Activated CD8-positive, alpha-beta memory T cell treated with anti-CD3 and anti-CD28 coated beads for 1 hour (primary cell): Measurements from ENCODE around the gene DIAPH3.

Experiments
- DNase-seq, 2 donors: peaks; one replicate each; pipeline ENCODE4 v3.0.0-alpha.2; 2020; ENCODE audit warnings: low read depth in 1 of 2; ENCODE audit errors: extremely low read depth in 1 of 2

DIAPH3 gene

GRCh38 chr13:59801107-59801880 is 362.4 kb downstream of the DIAPH3 start:
- DNase-seq, result no peak

GRCh38 chr13:59793107-59793506 is 370.6 kb downstream of the DIAPH3 start:
- DNase-seq, result no peak

DNA sequence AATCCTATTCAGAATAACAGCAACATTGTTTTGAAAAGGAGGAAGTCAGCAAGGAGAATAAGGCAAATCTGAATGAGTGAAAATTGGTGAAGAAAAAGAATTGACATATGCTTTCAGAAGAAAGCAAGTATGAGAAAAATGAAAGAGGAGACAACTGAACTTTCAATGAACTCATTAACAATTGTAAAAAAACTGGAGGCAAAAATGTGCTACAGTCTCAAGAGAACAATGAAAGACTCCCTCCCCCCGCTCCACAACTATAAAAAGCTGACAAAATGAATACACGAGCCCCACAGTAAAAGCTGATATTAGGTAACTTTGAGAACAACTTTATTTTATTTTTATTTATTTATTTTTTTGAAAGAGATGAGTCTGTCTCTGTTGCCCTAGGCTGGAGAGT is 373.1 kb downstream of the DIAPH3 start:
- DNase-seq, result no peak

GRCh38 chr13:59789558-59789957 is 374.2 kb downstream of the DIAPH3 start:
- no peak for DNase-seq

- no peak for DNase-seq
Measured at GRCh38 chr13:59787679-59788078, 376.0 kb downstream of the DIAPH3 start.

DNA sequence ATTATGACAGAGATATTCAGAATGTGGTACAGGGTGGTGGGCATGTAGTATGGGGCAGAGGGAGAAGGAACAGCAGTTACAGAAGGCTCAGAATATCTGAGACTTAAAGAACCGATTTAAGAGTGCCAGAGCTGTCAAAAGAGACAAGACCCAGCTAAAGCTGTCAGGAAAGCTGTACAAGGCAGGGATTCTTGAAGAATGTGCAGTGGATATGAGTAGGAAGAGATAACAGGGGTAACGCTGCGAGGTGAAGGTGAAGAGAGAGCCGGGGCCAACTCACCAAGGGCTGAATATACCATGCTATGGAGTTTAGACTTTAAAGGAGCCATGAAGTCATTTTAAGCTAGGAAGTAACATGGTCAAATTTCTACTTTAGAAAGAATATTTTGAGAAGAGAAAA is 381.0 kb downstream of the DIAPH3 start:
- no peak for DNase-seq

DNA sequence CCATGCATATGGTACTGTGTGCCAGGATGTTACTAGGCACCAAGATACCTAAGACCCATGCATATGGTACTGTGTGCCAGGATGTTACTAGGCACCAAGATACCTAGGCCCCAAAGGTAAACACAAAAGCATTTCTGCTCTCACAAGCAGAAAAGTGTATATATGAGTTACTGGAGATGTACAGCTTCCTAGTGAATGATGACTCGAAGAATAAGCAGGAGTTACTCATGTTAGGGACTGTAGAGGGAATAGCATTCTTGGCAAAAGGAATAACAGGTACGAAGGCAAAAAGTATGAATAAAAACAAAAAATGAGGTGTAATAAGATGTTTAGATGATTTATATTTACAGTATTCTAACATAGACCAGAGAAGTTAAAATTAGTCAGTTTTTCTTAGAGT is 383.7 kb downstream of the DIAPH3 start:
- no peak for DNase-seq

DNA sequence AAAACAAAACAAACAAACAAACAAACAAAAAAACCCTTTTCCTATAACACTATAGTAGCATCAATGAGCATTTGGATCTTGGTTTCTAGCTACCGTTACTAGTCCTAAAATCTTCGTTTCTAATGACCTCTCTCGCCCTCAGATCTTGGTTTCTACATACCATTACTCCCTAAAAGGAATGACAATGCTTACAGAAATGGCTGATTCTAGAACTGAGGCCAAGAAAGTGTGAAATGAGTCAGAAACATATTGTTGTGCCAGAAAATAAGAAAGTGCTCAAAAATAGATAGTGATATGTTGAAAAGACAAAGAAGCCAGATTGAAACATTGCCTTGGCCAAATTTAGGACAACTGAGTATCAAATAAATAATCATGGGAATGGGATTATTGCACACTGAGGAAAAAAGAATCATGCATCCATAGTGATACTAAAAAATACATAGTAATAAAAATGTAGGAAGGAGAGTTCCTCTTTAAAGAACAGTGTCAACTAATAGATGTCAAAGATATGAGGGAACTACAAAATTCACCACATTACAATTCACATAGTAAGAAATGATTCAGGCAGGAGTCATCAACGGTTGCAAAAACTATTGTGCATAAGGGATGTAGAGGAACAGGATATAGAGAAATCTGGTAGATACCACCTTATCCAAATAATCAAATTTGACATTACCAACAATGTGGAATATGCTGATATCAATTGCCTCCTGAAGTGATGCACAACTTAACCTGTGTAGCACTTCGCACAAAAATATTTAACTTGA is 386.6 kb downstream of the DIAPH3 start:
- no peak for DNase-seq

- no peak for DNase-seq
Measured at GRCh38 chr13:59774491-59774971, 389.2 kb downstream of the DIAPH3 start.

DNA sequence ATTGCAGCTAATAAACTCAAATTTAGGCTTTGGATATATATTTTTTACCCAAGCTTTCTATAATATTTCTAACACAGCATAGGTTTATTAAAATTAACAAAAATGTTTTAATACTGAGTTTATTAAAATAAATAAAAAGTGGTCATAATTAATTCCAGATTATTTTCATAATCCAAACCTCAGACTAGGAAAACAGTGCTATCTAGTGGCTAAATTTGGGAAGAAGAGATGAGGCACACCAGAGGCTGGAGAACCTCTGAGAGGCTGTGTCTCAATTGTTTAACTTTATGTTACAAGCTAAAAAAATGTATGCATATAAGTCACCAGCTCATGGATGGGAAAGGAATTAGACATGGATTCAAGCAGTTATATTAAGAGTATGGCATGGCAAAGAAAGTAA is 392.5 kb downstream of the DIAPH3 start:
- DNase-seq, result no peak

DNA sequence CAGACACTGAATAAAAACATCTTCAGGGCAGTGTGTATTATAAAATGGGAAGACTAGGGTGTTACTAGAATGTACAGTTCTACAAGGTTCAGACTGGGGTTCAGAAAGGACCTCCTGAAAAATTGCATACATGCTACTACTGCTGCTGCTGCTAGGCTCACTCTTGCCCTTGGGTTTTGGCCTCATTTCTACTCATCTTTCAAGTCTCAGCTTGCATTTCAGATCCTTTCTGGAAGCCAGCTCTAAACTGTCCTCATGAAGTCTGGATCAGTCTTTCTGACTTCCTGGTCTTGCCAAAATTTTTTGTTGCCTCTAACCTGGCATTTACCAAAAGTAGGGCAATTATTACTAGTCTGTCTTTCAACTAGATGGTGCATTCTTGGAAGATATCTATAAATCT is 393.3 kb downstream of the DIAPH3 start:
- DNase-seq, result no peak

- DNase-seq, result no peak
Measured at GRCh38 chr13:59766236-59766635, 397.5 kb downstream of the DIAPH3 start.

- DNase-seq, result no peak
Measured at GRCh38 chr13:59755632-59756290, 408.0 kb downstream of the DIAPH3 start.

DNA sequence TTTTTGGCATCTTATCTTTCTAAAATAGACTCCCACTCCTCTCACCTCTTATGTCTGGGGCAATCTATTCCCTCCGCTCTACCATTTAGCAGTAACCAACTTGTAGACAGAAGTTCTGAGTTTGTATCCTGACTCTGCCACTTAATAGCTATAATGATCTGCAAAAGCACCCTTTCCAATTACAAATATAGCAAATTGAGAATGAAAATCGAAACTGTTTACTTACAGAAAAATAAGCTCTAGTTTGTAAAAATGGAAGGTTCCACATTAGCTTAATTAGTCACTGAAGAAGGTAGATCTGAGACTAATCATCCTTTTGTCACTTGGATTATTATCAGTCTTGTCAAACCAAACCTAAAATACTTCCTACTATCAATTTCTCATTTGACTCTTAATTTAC is 409.3 kb downstream of the DIAPH3 start:
- no peak for DNase-seq

GRCh38 chr13:59750860-59751259 is 412.9 kb downstream of the DIAPH3 start:
- DNase-seq, result no peak

DNA sequence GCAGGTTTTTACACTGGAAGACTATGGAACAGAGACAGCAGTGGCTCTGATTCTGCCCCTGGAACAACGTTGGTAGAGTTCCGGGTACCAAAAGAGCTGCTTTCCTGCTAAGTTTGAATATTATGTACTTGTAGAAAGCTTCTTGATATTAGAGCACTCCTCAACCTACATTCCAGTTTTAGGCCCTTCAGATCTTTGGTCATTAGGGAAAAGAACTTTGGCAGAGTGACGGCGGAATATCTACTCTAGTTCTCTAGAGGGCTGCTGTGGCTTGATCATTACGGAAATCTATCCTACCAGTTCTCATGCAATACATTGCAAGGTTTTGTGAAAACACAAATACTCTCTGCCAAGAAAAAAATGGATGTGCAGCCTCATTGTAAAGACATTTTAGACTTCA is 415.7 kb downstream of the DIAPH3 start:
- no peak for DNase-seq

- DNase-seq, result no peak
Measured at GRCh38 chr13:59747529-59747928, 416.2 kb downstream of the DIAPH3 start.

DNA sequence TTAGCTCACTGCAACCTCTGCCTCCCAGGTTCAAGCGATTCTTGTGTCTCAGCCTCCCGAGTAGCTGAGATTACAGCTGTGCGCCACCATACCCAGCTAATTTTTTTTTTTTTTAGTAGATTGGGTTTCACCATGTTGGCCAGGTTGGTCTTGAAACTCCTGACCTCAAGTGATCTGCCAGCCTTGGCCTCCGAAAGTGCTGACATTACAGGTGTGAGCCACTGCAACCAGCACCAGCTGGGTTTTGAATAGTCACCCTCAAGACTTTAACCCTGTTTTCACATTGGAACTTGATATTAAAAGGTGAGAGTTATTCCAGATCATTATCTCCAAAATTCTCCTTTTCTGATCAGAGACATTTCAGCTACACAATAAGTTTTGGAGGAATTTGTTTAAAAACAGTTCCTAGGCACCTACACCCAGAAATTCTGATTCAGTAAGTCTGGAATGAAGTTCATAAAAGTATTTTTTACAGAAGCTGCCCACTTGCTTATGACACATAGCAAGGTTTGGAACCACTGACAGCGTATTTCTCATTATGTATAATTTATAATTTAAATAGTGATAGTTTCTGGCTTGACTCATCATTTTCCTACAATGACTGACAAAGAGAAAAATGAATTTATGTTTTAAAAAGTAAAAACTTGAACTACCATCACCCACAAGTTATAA is 417.3 kb downstream of the DIAPH3 start:
- DNase-seq, result no peak

DNA sequence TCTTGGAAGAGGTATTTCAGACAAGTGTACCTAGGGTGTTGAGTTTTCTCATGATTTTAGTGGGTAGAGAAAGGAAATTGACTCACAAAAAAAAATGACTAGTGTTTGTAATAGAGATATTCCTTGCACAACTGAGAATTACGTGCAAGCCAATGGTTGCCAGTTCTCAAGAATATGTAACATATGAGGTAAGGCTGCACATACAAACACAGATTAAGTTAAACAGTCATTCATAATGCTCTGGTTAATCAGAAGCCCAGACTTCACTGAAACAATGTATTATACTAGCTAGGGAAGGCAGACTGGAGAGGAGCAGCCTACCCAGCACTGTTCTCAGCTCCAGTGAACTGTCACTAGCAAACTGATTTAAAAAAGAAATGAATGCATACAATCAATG is 418.3 kb downstream of the DIAPH3 start:
- no peak for DNase-seq

DNA sequence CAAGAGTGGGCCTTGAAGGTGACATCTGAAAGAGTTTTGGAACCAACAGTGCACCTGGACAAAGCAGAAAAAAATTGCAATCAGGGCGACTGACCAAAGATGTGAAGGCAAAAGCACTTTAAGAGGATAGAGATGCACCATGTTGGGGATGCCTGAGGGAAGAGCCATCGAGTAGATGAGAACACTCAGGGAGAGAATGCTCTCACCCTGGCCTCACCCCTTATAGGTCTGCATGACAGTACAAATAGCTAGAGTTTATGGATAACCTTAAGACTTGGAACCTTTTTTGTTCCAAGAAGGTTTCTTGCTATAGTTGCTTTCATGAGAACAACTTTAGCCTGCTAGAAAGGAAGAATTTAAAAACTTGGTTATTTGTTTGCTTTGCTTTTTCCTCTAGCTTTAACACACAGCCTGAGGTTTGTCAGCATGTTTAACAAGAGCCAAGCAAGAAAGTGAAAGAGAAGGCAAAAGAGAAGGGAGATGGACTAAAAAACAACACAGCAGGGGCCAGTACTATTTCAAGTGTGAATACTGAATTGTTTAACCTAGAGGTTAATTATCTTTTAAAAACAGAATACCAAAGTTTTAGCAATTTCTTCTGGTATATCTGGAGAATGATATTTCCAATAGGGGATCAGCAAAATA is 418.9 kb downstream of the DIAPH3 start:
- DNase-seq, result no peak

DNA sequence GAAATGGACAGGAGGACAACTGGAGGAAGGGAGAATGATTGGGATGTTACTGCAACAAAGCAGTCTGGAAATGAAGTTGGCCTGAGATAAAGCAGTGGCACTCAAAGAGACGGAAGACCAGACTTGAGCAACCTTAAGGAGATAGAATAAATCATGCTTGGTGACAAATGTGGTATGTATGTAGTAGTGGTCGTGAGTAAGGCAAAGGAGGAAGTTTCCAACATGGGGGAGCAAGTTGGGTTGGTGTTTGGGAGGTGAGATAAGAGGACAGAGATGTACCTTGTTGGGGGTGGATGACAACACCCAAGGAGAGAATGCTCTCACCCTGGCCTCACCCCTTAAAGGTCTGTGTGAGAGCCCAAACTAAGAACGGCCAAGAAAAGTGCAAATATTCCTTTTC is 420.5 kb downstream of the DIAPH3 start:
- no peak for DNase-seq
